ENCODE measurements around the gene PHC2.
A peak's percentile ranks its signal among the peaks of the same experiment; 100 is the strongest.

PHC2 gene

DNA sequence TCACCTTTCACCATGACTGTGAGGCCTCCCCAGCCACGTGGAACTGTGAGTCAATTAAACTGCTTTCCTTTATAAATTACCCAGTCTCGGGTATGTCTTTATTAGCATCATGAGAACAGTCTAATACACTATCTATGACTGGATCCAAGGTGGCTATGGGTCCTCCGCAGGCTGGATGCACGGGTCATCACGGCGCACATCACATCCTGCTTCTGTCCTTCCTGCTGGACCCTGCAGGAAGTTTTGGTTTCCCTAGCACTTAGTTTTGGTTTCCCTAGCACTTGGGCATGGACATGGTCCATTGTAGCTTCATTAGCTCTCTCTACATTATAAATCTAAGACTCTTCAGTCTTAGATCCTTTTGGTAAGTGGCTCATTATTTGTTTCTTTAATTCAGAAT lies 14.2 kb upstream of the PHC2 start:
- DNase-seq = no peak

GRCh38 chr1:33443705-33444180 lies 12.8 kb upstream of the PHC2 start:
- no peak for DNase-seq

GRCh38 chr1:33443080-33443704 lies 12.3 kb upstream of the PHC2 start:
- no peak for DNase-seq

- no peak for DNase-seq
Observed at GRCh38 chr1:33442141-33442540, 11.2 kb upstream of the PHC2 start.

GRCh38 chr1:33441088-33441745 lies 10.3 kb upstream of the PHC2 start:
- DNase-seq = peak; percentile 26

GRCh38 chr1:33439662-33440061 lies 8.8 kb upstream of the PHC2 start:
- no peak for DNase-seq

DNA sequence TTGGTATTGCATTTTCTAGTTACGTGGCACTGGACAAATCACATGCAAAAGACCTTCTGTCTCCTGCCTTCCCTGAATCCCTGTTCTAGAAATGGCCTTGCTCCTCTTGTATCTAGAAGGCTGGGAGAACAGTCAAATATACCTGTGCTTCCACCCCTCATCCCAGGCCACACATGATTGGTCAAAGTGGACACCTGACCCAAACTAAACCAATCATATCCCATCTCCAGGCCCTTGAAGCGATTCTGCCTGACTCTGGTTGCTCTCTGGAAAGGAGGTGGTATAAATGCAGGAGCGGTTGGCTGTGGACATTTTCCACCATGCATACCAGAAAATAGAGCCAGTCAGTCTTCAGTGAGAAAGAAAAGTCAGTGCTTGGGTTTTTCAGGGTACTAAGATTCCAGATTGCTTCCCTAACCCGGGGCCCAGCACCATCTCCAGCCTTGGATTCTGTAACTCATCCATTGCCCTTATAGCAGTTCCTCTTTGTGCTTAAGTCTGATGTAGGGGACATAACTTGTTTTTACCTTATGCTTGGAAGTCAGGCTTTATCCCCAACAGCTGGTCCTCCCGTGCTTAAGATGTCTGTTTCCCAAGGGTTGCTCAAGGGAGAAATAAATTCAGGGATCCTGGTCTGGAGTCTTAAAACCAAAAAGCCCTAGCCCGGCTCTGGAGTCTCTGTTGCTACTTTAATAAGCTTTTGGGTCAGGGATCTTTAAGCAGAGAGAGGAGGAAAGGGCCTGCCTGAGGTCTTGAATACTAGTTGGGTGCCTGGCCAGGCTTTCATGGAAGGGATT lies 7.7 kb upstream of the PHC2 start:
- no peak for DNase-seq

DNA sequence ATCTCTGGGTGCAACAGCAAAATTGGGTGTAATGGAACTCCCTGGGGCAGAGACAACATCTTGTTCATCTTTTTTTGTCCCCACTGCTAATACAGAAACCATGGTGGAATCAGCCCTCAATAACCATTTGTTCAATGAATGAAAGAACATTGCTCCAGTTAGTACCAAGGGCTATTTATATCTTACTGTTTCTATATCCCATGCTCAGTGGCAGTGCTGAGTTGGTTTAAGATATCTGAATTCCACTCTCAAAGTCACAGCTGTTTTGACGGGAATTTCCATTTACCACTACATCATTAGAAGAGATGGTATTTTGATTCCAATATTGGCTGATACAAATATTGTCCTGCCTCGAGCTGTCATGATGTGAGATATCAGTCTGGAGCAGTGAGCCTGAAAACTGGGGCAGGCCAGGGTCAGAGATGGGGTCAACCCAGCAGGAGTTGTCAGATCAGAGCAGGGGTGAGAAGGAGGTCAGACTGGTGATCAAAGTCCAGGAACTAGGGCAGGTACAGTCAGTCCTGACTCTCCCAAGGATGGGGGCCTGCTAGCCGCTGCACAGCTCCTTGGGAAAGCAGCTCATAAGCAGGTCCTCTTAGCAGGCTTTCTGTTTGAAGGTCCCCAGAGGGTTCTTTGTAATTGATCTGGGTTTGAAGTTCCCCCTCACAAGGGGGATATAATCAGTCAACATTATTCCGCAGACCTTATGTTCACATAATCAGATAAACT lies 5.8 kb upstream of the PHC2 start:
- DNase-seq = no peak

DNA sequence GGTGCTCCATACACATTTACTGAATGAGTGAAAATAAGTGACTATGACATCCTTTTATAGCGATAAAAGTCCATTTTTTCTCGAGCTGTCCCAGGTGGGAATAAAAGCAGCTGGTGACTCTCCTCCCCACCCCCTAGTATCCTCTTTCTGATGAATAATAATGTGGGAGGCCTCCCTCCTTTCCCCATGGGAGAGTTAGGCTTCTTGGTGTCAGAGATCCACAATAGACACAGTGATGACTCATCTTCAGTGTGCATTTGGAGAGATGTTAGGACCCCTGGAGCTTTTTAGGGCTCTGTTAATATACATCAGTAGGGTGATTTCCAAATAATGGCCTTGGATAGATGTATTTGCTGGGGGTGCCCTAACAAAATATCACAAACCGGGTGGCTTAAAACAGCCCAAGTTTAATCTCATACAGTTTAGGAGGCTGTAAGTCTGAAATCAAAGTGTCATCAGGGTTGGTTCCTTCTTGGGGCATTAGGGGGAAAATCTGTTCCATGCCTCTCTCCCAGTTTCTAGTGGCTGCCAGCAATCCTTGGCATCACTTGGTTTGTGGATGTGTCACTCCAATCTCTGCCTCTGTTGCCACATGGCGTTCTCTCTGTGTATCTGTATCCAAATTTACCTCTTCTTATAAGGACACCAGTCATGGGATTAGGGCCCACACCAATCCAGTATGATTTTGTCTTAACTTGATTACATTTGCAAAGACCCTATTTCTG lies 4.4 kb upstream of the PHC2 start:
- peak; percentile 19 for DNase-seq

DNA sequence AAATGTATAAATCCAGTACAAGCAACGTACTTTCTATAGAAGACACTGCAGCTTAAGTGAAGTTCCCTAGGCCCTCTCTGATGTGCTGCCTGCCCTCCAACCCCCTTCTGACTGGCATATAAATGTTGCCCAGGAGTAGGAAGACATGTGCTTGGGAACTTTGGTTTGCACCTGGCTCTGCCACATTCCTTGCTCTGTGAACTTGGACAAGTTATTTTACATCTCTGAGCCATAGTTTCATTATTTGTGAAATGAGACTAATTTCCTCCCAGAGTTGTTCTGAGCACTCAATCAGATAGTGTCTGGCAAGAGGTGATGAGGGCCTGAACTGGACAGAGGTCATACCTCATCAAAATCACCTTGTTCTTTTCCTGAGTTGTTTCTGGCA lies 3.5 kb upstream of the PHC2 start:
- DNase-seq = no peak

DNA sequence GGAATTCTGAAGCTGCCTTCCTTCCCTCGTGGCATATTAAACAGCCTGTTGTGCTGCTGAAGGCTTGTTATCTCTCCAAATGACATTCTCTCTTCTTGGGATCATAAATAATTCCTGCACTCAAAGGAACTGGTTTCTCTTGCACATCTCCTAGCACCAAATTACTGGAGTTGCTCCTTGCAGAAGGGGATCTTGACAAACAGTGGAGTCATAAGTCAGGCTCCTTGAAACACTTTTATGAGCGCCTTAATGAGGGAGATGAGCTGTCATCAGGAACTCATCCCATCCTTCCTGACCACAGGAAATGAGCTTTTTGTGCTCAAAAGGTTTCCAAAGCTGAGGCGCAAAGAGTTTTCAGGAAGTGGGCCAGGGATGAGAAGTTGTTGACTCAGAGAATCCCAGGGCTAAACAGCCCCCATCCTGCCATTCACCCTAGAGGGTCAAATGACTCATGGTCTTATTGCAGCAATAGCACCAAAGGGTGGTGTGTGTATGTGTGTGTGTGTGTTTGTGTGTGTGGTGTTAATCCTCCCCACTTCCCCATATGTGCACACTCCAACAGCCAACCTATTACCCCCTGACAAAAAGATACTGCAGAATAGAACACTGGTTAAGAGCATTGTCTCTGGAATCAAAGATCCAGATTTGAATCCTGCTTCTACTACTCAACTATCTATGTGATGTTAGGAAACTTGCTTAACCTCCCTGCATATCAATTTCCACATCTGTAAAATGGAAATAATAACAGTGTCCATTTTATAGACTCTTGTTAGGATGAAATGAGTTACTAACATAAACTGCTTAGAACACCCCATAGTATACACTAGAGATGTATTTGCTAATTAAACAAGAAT lies 2.8 kb upstream of the PHC2 start:
- DNase-seq = no peak

DNA sequence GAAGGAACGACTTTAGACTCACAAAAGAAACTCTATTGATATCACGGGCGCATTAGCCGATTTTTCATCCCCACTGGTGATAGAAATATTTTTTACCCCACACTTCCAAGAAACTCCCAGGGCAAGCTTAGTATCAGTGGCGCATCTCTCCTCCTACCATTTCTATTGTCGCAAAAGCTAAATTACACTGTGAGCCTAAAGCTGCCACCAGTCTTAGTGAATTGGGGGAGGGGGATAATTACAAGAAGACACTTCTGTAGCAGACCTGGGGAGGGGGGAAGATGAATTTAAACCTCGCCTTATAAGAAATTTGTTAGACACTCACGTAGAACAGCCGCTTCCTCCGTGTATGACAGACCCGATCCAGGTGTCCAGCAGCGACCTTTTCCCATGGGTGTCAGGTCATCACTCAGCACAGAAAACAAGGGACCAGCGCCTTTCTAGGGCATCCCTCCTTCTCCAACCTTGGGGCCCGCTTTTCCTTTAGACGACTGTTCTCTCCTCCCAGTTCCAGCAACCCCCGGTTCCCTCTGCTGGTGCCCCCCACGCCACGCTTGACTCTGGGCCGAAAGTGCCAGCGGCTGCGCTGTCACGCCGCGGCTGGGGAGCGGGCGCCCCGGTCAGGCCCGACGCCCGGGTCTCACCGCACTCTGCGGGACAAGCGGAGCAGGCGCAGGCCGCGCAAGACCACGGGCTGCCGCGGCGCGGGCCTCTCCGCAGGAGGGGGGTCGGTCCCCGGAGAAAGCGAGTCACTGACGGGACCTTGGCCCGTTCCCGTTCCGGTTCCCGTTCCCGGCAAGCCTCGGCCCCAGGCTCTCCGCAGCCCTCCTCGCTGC lies 821 bp downstream of the PHC2 start:
- DNase-seq = peak; percentile 46

- no peak for DNase-seq
Observed at GRCh38 chr1:33429332-33429731, 1.6 kb downstream of the PHC2 start.

- no peak for DNase-seq
Observed at GRCh38 chr1:33428661-33429060, 2.2 kb downstream of the PHC2 start.

DNA sequence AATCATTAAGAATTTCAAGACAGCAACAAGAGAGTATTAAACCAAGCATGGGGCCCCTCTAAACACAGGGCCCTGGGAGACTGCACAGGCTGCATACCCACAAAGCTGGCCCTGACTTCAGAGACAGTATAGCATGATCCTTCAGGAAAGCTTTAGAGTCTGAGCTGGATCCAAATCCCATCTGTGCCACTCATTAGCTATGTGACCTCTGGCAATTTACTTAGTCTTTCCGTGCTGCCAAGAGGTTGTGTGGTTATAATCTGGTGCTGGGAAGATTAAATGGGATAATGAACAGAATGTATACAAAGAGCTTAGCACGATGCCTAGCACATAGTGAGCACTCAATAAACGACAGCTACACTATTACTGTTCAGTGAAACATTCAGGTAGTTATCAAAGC lies 4.0 kb downstream of the PHC2 start:
- DNase-seq = no peak

- DNase-seq = no peak
Observed at GRCh38 chr1:33425900-33426299, 5.0 kb downstream of the PHC2 start.

GRCh38 chr1:33424610-33425009 lies 6.3 kb downstream of the PHC2 start:
- DNase-seq = no peak

DNA sequence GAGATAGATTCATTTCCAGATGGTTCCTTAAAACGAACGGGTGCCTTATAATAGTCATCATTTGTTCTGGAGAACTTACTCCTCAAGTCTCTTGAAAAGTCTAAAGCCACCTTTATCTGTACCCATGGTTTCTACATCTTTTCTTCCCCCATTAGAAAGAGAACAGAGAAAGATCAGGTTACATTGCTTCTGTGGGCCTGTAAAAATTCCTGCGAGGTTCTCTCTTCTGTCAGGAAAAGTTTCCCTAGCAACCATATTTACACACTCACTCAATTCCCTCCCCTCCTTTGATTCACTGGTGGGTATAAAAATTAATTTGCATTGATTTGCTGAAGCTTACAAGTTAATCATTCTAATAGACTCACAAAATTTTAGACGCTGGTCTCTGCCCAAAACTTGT lies 6.7 kb downstream of the PHC2 start:
- no peak for DNase-seq

- no peak for DNase-seq
Observed at GRCh38 chr1:33420870-33421775, 9.8 kb downstream of the PHC2 start.

DNA sequence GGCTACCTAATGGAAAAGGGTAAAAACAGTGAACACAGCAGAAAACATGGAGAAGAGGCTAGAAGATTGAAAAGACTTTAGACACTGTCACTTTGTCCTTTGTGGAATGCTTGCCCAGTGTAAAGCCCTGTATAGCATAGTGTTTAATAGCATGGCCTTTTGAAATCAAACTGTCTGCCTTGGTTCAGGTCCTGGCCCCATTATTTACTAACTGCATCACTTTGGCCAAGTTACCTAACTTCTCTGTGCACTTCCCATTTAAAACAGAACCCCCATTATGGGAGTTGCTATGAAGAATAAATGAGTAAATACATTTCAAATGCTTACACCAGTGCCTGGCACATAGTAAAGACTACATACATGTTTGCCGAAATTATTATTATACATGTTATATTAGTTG lies 12.1 kb downstream of the PHC2 start:
- DNase-seq = no peak
